Jurkat, Clone E6-1 (cell line): ENCODE data around the gene MAD2L1.

ENCODE experiments used
- DNase-seq: peaks from one replicate; pipeline ENCODE4 v3.0.0-alpha.2; 2011; ENCODE audit warnings: low read depth, low spot score
- H3K4me3 ChIP-seq: 2 replicates; pipeline ENCODE4 v1.5.1; 2011; ENCODE audit warnings: mild to moderate bottlenecking, low read length, control low read depth, moderate library complexity

MAD2L1 gene

GRCh38 chr4:120009731-120010130 is 56.9 kb downstream of the MAD2L1 start:
- H3K4me3 ChIP-seq: no peak overlapping the region
- no peak for DNase-seq

GRCh38 chr4:120008957-120009356 is 57.7 kb downstream of the MAD2L1 start:
- no peak overlapping the region for H3K4me3 ChIP-seq

GRCh38 chr4:120007896-120008436 is 58.7 kb downstream of the MAD2L1 start:
- DNase-seq: no peak
- no peak overlapping the region for H3K4me3 ChIP-seq

More at GRCh38 chr4:120008957-120009356, 57.7 kb downstream of the MAD2L1 start:
- no peak for DNase-seq

GRCh38 chr4:120007191-120007871 is 59.3 kb downstream of the MAD2L1 start:
- no peak for DNase-seq
- H3K4me3 ChIP-seq: no peak overlapping the region
